Gastroesophageal sphincter (tissue), 4 donors: Measurements from ENCODE around the gene PTK6. TPM values are rescaled to one million over a fixed set of nuclear protein-coding genes. Genes with fewer than 3 reads are reported as not detected.

ENCODE experiments used
- ATAC-seq: fragments of 150-250 bp; one replicate; pipeline ENCODE4 v1.9.1; 2016; ENCODE audit warnings: mild to moderate bottlenecking, moderate library complexity
- H3K27ac ChIP-seq, 4 donors: fragments of 200-600 bp; sonication (generic) in 3 of 4; 1 replicate in 3 of 4; 2 replicates in 1 of 4; pipeline ENCODE4 v1.5.1; 2016 to 2019
- H3K27me3 ChIP-seq: fragments of 200-600 bp; sonication (generic); one replicate; pipeline ENCODE4 v1.5.1; 2019
- H3K36me3 ChIP-seq, 2 donors: fragments of 200-600 bp; sonication (generic); one replicate each; pipeline ENCODE4 v1.5.1; 2019; ENCODE audit warnings: control low read depth in 1 of 2
- H3K4me1 ChIP-seq, 3 donors: fragments of 200-600 bp; sonication (generic); 1 replicate in 2 of 3; 2 replicates in 1 of 3; pipeline ENCODE4 v1.5.1; 2016 to 2019; ENCODE audit warnings: control low read depth in 2 of 3
- H3K4me3 ChIP-seq, 2 donors: fragments of 200-600 bp; sonication (generic); one replicate each; pipeline ENCODE4 v1.5.1; 2019; ENCODE audit warnings: mild to moderate bottlenecking in 1 of 2, moderate library complexity in 1 of 2
- H3K9me3 ChIP-seq, 3 donors: fragments of 200-600 bp; sonication (generic); one replicate each; pipeline ENCODE4 v1.5.1; 2017 to 2019; ENCODE audit warnings: control low read depth in 2 of 3
- EP300 ChIP-seq: sonication (generic); formaldehyde crosslinking; IDR thresholded peaks from one replicate; pipeline ENCODE4 v1.6.1; 2017; ENCODE audit warnings: antibody characterized with exemption, mild to moderate bottlenecking
- POLR2A ChIP-seq, 2 donors: fragments of 450-650 bp; IDR thresholded peaks; one replicate each; pipeline ENCODE4 v1.6.1; 2017; ENCODE audit warnings: antibody characterized with exemption in 2 of 2, mild to moderate bottlenecking in 2 of 2, moderate library complexity in 1 of 2
- POLR2AphosphoS5 ChIP-seq: sonication (generic); formaldehyde crosslinking; IDR thresholded peaks from one replicate; pipeline ENCODE4 v1.6.1; 2017; ENCODE audit warnings: antibody characterized with exemption
- WGBS, 2 donors: methylation state at CpG; one replicate each; pipeline ENCODE4 v1.1.5; 2018; ENCODE audit warnings: low coverage in 1 of 2; 5-methylcytosine and 5-hydroxymethylcytosine counted together
- total RNA-seq, 4 donors: library from RNA; depleted of rRNA; stranded (reverse); fragments of >200 nt; gene quantifications; one replicate each; pipeline ENCODE4 v1.1.0, GENCODE V29; 2016
- TF ChIP-seq, protein P1 (sequence below), 4 experiments: fragments of 200-600 bp in 2 of 4; fragments of 450-650 bp in 2 of 4; sonication (generic) in 1 of 4; IDR thresholded peaks; one replicate each; pipeline ENCODE4 v1.5.1; 2017 to 2019; ENCODE audit warnings: antibody characterized with exemption in 4 of 4, mild to moderate bottlenecking in 2 of 4, moderate library complexity in 2 of 4

PTK6 gene
- total RNA-seq, 4 donors from 2014 or later: 0.13 to 2.1 (median 0.42) TPM; not detected in 1

DNA sequence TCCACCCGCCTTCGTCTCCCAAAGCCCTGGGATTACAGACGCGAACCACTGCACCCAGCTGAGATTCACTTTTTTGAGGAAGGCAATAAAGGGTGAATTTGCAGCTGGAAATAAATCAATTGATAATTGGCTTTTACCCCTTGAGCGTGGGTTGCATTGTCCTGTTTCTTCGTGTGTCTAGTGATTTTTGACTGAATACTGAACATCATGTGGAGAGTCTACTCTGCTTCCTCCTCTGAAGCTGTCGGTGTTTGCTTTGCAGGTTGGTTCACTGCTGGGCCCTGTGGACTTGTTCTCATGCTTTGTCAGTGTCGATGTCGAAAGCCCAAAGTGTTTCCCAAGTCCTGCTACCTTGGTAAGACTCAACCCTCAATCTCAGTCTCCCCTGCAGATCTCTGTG lies 32.5 kb downstream of the PTK6 start:
- TF ChIP-seq POLR2AphosphoS5 (no peak), EP300 (no peak), POLR2A (IDR thresholded peaks at IDR 0.05) (no peak)
- TF ChIP-seq, protein P1, sequence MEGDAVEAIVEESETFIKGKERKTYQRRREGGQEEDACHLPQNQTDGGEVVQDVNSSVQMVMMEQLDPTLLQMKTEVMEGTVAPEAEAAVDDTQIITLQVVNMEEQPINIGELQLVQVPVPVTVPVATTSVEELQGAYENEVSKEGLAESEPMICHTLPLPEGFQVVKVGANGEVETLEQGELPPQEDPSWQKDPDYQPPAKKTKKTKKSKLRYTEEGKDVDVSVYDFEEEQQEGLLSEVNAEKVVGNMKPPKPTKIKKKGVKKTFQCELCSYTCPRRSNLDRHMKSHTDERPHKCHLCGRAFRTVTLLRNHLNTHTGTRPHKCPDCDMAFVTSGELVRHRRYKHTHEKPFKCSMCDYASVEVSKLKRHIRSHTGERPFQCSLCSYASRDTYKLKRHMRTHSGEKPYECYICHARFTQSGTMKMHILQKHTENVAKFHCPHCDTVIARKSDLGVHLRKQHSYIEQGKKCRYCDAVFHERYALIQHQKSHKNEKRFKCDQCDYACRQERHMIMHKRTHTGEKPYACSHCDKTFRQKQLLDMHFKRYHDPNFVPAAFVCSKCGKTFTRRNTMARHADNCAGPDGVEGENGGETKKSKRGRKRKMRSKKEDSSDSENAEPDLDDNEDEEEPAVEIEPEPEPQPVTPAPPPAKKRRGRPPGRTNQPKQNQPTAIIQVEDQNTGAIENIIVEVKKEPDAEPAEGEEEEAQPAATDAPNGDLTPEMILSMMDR (IDR thresholded peaks at IDR 0.05): no peak
- peaks cover 0 to 7% (median 0%) of the 10 kb centered on the region in 3 donors for H3K4me1 ChIP-seq
- H3K27ac ChIP-seq: no peak overlapping the region
- peaks cover 0 to 25% (median 0%) of the 10 kb centered on the region in 3 donors for H3K9me3 ChIP-seq
- no peak for ATAC-seq
- WGBS, 2 donors: 81 to 90% methylated on average over 3 to 9 of the region's 9 CpGs
- no peaks in the 10 kb centered on the region for H3K36me3 ChIP-seq
- no peak overlapping the region for H3K4me3 ChIP-seq
- peaks cover 95% of the 10 kb centered on the region for H3K27me3 ChIP-seq

DNA sequence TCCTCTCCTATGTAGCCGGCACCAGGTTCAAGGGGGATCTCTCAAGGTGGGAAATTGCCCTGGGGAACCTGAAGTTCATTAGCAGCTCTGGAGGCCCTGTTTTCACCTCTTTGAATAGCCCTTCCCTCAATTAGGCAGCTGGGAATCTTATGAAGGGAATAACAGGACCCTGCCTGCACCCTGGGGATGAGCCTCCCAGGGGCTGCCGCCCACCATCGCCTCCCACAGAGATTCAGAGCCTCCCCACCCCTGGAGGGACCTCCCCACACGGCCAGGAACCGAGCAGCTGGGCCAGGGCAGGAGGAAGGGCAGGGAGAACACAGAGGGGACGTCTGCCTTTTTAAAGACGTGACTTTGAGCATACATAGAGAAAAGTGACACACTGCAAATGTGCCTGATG lies 33.7 kb downstream of the PTK6 start:
- Histone ChIP-seq H3K4me3 (no peak overlapping the region), H3K27ac (no peak overlapping the region), H3K4me1 (peaks cover 0 to 18% (median under 1%) of the 10 kb centered on the region in 3 donors), H3K36me3 (no peaks in the 10 kb centered on the region), H3K9me3 (peaks cover 0 to 25% (median 0%) of the 10 kb centered on the region in 3 donors), H3K27me3 (peaks cover 95% of the 10 kb centered on the region)
- no peak for ATAC-seq
- 30 to 35% methylated on average over 2 of the region's 7 CpGs for WGBS, 2 donors
- TF ChIP-seq POLR2AphosphoS5: no peak
- no peak for TF ChIP-seq EP300
- TF ChIP-seq, protein P1 (IDR thresholded peaks at IDR 0.05): no peak
- TF ChIP-seq POLR2A (IDR thresholded peaks at IDR 0.05): no peak

DNA sequence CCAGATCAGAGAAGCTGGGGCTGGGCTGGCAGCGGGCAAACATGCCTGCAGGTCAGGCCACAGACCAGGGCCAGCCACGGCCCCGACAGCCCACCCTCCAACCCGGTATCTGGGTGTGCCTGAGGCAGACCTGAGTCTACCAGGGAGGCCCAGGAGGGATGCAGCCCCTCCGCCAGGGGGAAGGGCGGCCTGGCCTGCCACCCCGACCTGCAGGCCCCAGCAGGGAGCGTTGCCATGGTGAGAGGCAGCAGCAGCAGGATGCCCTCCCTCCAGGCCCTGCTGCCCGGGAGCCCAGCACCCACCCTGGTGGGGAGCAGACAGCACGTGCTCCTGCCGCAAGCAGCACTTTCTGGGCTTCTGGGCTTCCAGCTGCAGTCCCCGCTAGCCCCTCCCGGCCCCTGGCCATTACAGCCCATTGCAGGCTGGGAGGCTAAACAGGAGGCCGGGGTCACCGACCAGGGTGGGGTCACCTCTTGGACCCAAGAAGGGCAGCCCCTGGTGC lies 34.5 kb downstream of the PTK6 start:
- no CpG with 5 or more reads among the region's 15 CpGs for whole genome bisulfite sequencing, 2 donors
- no peak for ATAC-seq
- no peak overlapping the region for H3K27ac ChIP-seq
- H3K36me3 ChIP-seq: no peaks in the 10 kb centered on the region
- TF ChIP-seq POLR2AphosphoS5: no peak
- TF ChIP-seq POLR2A (IDR thresholded peaks at IDR 0.05): no peak
- no peak for TF ChIP-seq EP300
- TF ChIP-seq, protein P1 (IDR thresholded peaks at IDR 0.05): no peak
- H3K9me3 ChIP-seq: peaks cover 0 to 25% (median 0%) of the 10 kb centered on the region in 3 donors
- peaks cover 95% of the 10 kb centered on the region for H3K27me3 ChIP-seq
- H3K4me3 ChIP-seq: no peak overlapping the region
- peaks cover 0 to 26% (median 7%) of the 10 kb centered on the region in 3 donors for H3K4me1 ChIP-seq

DNA sequence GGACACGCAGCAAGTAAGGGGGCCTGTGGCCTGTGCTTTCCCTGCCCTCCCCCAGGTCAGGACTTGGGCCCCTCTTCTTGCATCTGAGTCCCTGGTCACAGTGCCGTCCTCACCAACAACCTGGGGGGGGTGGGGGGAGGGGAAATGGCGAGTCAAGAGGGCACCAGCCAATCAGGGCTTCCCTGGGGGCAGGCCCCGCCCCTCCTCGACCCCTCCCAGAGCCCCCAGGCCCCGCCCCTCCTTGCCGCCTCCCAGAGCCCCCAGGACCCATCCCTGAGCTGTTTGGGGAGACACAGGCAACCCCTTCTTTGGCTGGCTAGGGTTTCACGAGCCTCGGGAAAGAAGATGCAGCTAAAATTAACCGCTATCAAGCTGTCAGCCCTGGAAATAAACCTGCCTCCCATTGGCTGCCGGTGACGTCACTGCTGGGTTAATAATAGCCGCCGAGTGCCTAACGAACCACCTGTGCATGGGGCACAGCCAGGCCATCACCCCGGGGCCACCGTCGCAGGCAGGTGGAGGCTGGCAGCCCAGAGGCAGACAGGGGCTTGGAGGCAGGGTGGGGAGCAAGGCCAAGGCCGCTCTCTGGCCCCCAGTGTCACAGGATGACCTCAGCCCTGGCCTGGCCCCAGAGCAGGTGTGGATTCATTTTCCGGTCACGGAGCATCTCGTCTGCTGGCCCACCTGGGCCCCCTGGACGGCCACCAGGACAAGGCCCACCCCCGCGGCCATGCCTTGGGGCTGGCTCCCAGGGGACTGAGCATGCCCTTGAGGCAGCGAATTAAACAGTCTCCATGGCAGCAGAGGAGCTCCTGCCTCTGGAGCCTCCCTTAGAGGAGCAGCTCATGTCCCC lies 35.1 kb downstream of the PTK6 start:
- TF ChIP-seq POLR2AphosphoS5: no peak

DNA sequence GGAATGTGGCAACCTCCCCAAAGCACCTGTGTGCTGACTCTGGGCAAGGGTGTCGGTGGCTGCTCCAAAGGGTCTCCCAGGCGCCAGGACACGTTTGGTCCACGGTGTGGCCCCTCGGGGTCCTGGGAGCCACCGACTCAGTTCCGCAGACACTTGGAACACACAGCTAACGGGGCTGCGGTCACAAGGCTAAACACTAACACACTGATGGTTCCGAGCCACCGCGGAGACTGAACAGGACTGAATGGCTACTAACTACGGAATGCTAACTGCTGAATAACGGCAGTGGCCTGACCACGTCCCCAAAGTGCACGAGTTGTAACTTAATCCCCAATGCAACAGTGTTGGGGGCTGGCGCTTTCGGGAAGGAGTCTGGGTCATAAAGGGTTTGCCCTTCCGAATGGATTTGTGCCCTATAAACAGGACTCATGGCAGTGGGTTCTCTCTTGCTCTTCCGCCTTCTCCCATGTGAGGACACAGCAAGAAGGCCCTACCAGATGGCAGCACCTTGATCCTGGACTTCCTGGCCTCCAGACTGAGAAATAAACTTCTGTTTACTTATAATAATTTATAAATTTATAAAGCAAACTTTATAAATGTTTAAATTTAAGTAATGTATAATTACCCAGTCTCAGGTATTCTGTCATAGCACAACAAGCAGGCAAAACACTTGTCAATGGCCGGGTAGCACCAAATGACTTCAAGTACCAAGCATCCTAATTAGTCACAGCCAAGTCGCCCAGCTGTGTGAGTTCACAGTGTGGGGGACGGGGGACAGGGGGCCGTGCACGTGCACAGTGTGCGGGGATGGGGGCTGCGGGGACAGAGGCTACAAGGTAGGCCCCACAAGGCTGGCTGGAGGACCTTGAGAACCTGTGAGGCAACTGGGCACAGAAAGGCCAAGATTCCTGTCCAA lies 36.0 kb downstream of the PTK6 start:
- Histone ChIP-seq H3K9me3 (peaks cover 0 to 22% (median 0%) of the 10 kb centered on the region in 3 donors), H3K27me3 (peaks cover 92% of the 10 kb centered on the region), H3K4me3 (no peak overlapping the region), H3K36me3 (no peaks in the 10 kb centered on the region), H3K4me1 (peaks cover 0 to 42% (median 12%) of the 10 kb centered on the region in 3 donors), H3K27ac (no peak overlapping the region)
- ATAC-seq: no peak
- no peak for TF ChIP-seq POLR2AphosphoS5
- WGBS, 2 donors: 62 to 79% methylated on average over 9 to 11 of the region's 27 CpGs

More for the DNA sequence above, 35.1 kb downstream of the PTK6 start:
- Histone ChIP-seq H3K27ac (no peak overlapping the region), H3K36me3 (no peaks in the 10 kb centered on the region), H3K9me3 (peaks cover 0 to 25% (median 0%) of the 10 kb centered on the region in 3 donors), H3K4me3 (no peak overlapping the region), H3K27me3 (peaks cover 95% of the 10 kb centered on the region), H3K4me1 (peaks cover 0 to 33% (median 7%) of the 10 kb centered on the region in 3 donors)
- WGBS, 2 donors: no CpG with 5 or more reads among the region's 26 CpGs
- no peak for ATAC-seq
